Effector memory CD4-positive, alpha-beta T cell (primary cell): ENCODE measurements around the gene HPN.
"Not testable (repeated sequence)": the region's sequence is repeated elsewhere in the genome, so short reads cannot be mapped to it uniquely, and the experiment has no call there.

Experiments used
- DNase-seq, 3 donors: peaks; one replicate each; pipeline ENCODE4 v3.0.0-alpha.2; 2020
- H3K27ac ChIP-seq: 2 replicates; pipeline ENCODE4 v1.7.0; 2013; ENCODE audit warnings: mild to moderate bottlenecking, low read length, moderate library complexity; ENCODE audit not compliant: insufficient read depth, poor library complexity, severe bottlenecking
- H3K27me3 ChIP-seq: replicated peaks from 2 replicates; pipeline ENCODE4 v1.7.0; 2013; ENCODE audit warnings: mild to moderate bottlenecking, low read length; ENCODE audit not compliant: insufficient read depth, control insufficient read depth, poor library complexity, severe bottlenecking
- H3K36me3 ChIP-seq: 2 replicates; pipeline ENCODE4 v1.7.0; 2013; ENCODE audit warnings: mild to moderate bottlenecking, low read length, moderate library complexity; ENCODE audit not compliant: control insufficient read depth, insufficient read depth
- H3K4me1 ChIP-seq: 2 replicates; pipeline ENCODE4 v1.7.0; 2013; ENCODE audit warnings: low read length, mild to moderate bottlenecking; ENCODE audit not compliant: control insufficient read depth, insufficient read depth, poor library complexity, severe bottlenecking
- H3K4me3 ChIP-seq: 2 replicates; pipeline ENCODE4 v1.7.0; 2013; ENCODE audit warnings: low read length, low read depth, mild to moderate bottlenecking; ENCODE audit not compliant: insufficient read depth, poor library complexity, severe bottlenecking
- H3K9me3 ChIP-seq: 2 replicates; pipeline ENCODE4 v1.7.0; 2013; ENCODE audit warnings: mild to moderate bottlenecking, low read length, moderate library complexity; ENCODE audit not compliant: control insufficient read depth

Gene HPN

GRCh38 chr19:35093941-35094647, 52.6 kb downstream of the HPN start:
- peaks cover 5% of the 10 kb centered on the region for H3K27me3 ChIP-seq
- no peaks in the 10 kb centered on the region for H3K36me3 ChIP-seq
- no peaks in the 10 kb centered on the region for H3K9me3 ChIP-seq
- H3K4me3 ChIP-seq, result no peak overlapping the region
- no peak for DNase-seq
- H3K27ac ChIP-seq, result no peak overlapping the region
- H3K4me1 ChIP-seq, result no peaks in the 10 kb centered on the region

- Histone ChIP-seq H3K27ac (no peak overlapping the region), H3K27me3 (peaks cover 5% of the 10 kb centered on the region), H3K36me3 (no peaks in the 10 kb centered on the region), H3K4me1 (no peaks in the 10 kb centered on the region), H3K9me3 (no peaks in the 10 kb centered on the region), H3K4me3 (no peak overlapping the region)
- DNase-seq, result no peak
These were observed 53.1 kb downstream of the HPN start for GRCh38 chr19:35094656-35095055.

GRCh38 chr19:35095667-35096368, 54.3 kb downstream of the HPN start:
- no peaks in the 10 kb centered on the region for H3K36me3 ChIP-seq
- H3K9me3 ChIP-seq, result no peaks in the 10 kb centered on the region
- H3K4me1 ChIP-seq, result no peaks in the 10 kb centered on the region
- H3K27me3 ChIP-seq, result no peaks in the 10 kb centered on the region
- H3K4me3 ChIP-seq, result no peak overlapping the region
- H3K27ac ChIP-seq, result no peak overlapping the region
- DNase-seq, result no peak

GRCh38 chr19:35098413-35099049, 57.0 kb downstream of the HPN start:
- DNase-seq, result no peak

GRCh38 chr19:35099155-35099896, 57.8 kb downstream of the HPN start:
- no peak overlapping the region for H3K4me3 ChIP-seq
- no peak for DNase-seq
- H3K36me3 ChIP-seq, result no peaks in the 10 kb centered on the region
- no peaks in the 10 kb centered on the region for H3K9me3 ChIP-seq
- H3K27ac ChIP-seq, result no peak overlapping the region
- H3K4me1 ChIP-seq, result no peaks in the 10 kb centered on the region
- H3K27me3 ChIP-seq, result no peaks in the 10 kb centered on the region

More at GRCh38 chr19:35098413-35099049, 57.0 kb downstream of the HPN start:
- no peaks in the 10 kb centered on the region for H3K36me3 ChIP-seq
- no peaks in the 10 kb centered on the region for H3K9me3 ChIP-seq
- no peak overlapping the region for H3K4me3 ChIP-seq
- no peaks in the 10 kb centered on the region for H3K27me3 ChIP-seq
- H3K27ac ChIP-seq, result no peak overlapping the region
- no peaks in the 10 kb centered on the region for H3K4me1 ChIP-seq

- Histone ChIP-seq H3K27me3 (no peaks in the 10 kb centered on the region), H3K4me3 (no peak overlapping the region), H3K9me3 (no peaks in the 10 kb centered on the region), H3K36me3 (no peaks in the 10 kb centered on the region), H3K4me1 (no peaks in the 10 kb centered on the region), H3K27ac (no peak overlapping the region)
- DNase-seq, result no peak
These were observed 58.4 kb downstream of the HPN start for GRCh38 chr19:35099897-35100275.

- Histone ChIP-seq H3K4me3 (no peak overlapping the region), H3K27me3 (no peaks in the 10 kb centered on the region), H3K36me3 (no peaks in the 10 kb centered on the region), H3K9me3 (no peaks in the 10 kb centered on the region), H3K27ac (no peak overlapping the region), H3K4me1 (no peaks in the 10 kb centered on the region)
- no peak for DNase-seq
These were observed 59.3 kb downstream of the HPN start for GRCh38 chr19:35100588-35101533.

- not testable (repeated sequence) for H3K36me3 ChIP-seq, DNase-seq, H3K27me3 ChIP-seq, H3K4me3 ChIP-seq, H3K27ac ChIP-seq, H3K4me1 ChIP-seq, H3K9me3 ChIP-seq
These were observed 60.4 kb downstream of the HPN start for GRCh38 chr19:35101949-35102348.

GRCh38 chr19:35103614-35104013, 62.1 kb downstream of the HPN start:
- not testable (repeated sequence) for H3K27me3 ChIP-seq, H3K4me1 ChIP-seq, H3K4me3 ChIP-seq, H3K36me3 ChIP-seq, H3K9me3 ChIP-seq, DNase-seq, H3K27ac ChIP-seq
